ENCODE results near the gene SLC45A3.

DNA sequence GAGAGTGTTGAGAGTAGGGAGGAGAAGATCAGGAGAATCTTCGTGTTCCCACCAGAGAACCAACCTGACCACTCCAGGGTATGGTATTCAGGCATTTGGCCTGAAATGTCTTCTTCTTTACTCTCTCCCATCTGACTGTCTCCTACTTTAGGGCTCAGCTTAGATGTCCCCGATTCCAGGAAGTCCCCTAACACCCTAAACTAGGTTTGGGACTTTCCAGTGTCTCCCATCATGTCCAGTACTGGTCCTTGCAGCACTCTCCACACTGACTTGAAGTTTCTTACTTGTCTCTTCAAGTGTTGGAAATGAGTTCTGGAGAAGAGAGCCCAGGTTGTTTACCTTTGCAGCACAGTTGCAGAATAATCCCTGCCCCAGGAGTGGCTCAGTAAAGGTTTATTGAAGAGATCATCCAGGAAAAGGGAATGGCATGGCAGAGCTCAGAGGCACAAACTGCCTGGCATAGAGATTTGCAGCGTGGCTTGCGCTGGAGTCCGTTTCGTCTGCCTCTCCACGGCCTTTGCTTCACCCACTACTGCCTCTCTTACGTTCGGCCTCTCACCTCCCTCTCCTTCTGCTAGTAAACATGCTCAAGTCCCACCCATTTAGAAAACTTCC, 42.3 kb downstream of the SLC45A3 start:
- TF ChIP-seq, protein P1, sequence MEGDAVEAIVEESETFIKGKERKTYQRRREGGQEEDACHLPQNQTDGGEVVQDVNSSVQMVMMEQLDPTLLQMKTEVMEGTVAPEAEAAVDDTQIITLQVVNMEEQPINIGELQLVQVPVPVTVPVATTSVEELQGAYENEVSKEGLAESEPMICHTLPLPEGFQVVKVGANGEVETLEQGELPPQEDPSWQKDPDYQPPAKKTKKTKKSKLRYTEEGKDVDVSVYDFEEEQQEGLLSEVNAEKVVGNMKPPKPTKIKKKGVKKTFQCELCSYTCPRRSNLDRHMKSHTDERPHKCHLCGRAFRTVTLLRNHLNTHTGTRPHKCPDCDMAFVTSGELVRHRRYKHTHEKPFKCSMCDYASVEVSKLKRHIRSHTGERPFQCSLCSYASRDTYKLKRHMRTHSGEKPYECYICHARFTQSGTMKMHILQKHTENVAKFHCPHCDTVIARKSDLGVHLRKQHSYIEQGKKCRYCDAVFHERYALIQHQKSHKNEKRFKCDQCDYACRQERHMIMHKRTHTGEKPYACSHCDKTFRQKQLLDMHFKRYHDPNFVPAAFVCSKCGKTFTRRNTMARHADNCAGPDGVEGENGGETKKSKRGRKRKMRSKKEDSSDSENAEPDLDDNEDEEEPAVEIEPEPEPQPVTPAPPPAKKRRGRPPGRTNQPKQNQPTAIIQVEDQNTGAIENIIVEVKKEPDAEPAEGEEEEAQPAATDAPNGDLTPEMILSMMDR (IDR thresholded peaks at IDR 0.05; ENCODE audit: insufficient read depth, low read length), result no peak
- TF ChIP-seq POLR2AphosphoS5 (IDR thresholded peaks at IDR 0.05; ENCODE audit: low read depth), result no peak
- TF ChIP-seq, protein P2, sequence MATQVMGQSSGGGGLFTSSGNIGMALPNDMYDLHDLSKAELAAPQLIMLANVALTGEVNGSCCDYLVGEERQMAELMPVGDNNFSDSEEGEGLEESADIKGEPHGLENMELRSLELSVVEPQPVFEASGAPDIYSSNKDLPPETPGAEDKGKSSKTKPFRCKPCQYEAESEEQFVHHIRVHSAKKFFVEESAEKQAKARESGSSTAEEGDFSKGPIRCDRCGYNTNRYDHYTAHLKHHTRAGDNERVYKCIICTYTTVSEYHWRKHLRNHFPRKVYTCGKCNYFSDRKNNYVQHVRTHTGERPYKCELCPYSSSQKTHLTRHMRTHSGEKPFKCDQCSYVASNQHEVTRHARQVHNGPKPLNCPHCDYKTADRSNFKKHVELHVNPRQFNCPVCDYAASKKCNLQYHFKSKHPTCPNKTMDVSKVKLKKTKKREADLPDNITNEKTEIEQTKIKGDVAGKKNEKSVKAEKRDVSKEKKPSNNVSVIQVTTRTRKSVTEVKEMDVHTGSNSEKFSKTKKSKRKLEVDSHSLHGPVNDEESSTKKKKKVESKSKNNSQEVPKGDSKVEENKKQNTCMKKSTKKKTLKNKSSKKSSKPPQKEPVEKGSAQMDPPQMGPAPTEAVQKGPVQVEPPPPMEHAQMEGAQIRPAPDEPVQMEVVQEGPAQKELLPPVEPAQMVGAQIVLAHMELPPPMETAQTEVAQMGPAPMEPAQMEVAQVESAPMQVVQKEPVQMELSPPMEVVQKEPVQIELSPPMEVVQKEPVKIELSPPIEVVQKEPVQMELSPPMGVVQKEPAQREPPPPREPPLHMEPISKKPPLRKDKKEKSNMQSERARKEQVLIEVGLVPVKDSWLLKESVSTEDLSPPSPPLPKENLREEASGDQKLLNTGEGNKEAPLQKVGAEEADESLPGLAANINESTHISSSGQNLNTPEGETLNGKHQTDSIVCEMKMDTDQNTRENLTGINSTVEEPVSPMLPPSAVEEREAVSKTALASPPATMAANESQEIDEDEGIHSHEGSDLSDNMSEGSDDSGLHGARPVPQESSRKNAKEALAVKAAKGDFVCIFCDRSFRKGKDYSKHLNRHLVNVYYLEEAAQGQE (IDR thresholded peaks at IDR 0.05; ENCODE audit: insufficient replicate concordance, low read depth), result no peak
- TF ChIP-seq GABPA (IDR thresholded peaks at IDR 0.05; ENCODE audit: low read depth), result no peak
